GM23338 (cell line): ENCODE results near the gene PGF. TPM values are rescaled to one million over a fixed set of nuclear protein-coding genes. Genes with fewer than 3 reads are reported as not detected.

ENCODE experiments used
- ATAC-seq: fragments of 200-7000 bp; cut with Tn5 transposase; 3 replicates; pipeline ENCODE4 v1.9.1; 2020
- DNase-seq: peaks from one replicate; pipeline ENCODE4 v3.0.0-alpha.2; 2015; ENCODE audit warnings: low spot score
- H2AFZ ChIP-seq: fragments of 200-600 bp; sonication (generic); 2 replicates; pipeline ENCODE4 v1.8.0; 2016; ENCODE audit warnings: antibody characterized with exemption, mild to moderate bottlenecking, moderate library complexity
- H3F3A ChIP-seq: fragments of 200-600 bp; sonication (generic); replicated peaks from 2 replicates; pipeline ENCODE4 v1.8.0; 2017; ENCODE audit warnings: antibody characterized with exemption, mixed run types, low read depth
- H3K27ac ChIP-seq: fragments of 200-600 bp; sonication (generic); 2 replicates; pipeline ENCODE4 v1.6.1; 2016; ENCODE audit warnings: low read depth
- H3K27me3 ChIP-seq: fragments of 200-600 bp; sonication (generic); 2 replicates; pipeline ENCODE4 v1.8.0; 2016; ENCODE audit warnings: mild to moderate bottlenecking, mixed run types, moderate library complexity; ENCODE audit not compliant: insufficient read depth
- H3K36me3 ChIP-seq: fragments of 200-600 bp; sonication (generic); 2 replicates; pipeline ENCODE4 v1.8.0; 2016; ENCODE audit warnings: mild to moderate bottlenecking; ENCODE audit not compliant: insufficient read depth
- H3K4me1 ChIP-seq: fragments of 200-600 bp; sonication (generic); 2 replicates; pipeline ENCODE4 v1.8.0; 2016; ENCODE audit warnings: mild to moderate bottlenecking, moderate library complexity; ENCODE audit not compliant: insufficient read depth
- H3K4me2 ChIP-seq: fragments of 200-600 bp; sonication (generic); 2 replicates; pipeline ENCODE4 v1.7.1; 2017; ENCODE audit warnings: mixed run types
- H3K4me3 ChIP-seq: fragments of 200-600 bp; sonication (generic); 2 replicates; pipeline ENCODE4 v1.6.1; 2016; ENCODE audit warnings: mixed run types
- H3K79me2 ChIP-seq: fragments of 200-600 bp; sonication (generic); replicated peaks from 2 replicates; pipeline ENCODE4 v1.8.0; 2017; ENCODE audit warnings: mild to moderate bottlenecking; ENCODE audit not compliant: insufficient read depth
- H3K9me2 ChIP-seq: fragments of 200-600 bp; sonication (generic); 2 replicates; pipeline ENCODE4 v1.8.0; 2017; ENCODE audit not compliant: insufficient read depth
- H4K20me1 ChIP-seq: fragments of 200-600 bp; sonication (generic); replicated peaks from 2 replicates; pipeline ENCODE4 v1.8.0; 2017; ENCODE audit warnings: mild to moderate bottlenecking; ENCODE audit not compliant: insufficient read depth
- H3K27ac Mint-ChIP-seq: 2 replicates; pipeline ENCODE4 v1.8.0; 2020; ENCODE audit warnings: inconsistent platforms, mild to moderate bottlenecking, moderate library complexity, mixed read lengths
- H3K27me3 Mint-ChIP-seq: 3 replicates; pipeline ENCODE4 v1.8.0; 2022; ENCODE audit warnings: low read depth, mild to moderate bottlenecking, moderate library complexity, mixed read lengths, inconsistent platforms; ENCODE audit not compliant: insufficient read depth, poor library complexity
- H3K36me3 Mint-ChIP-seq: 3 replicates; pipeline ENCODE4 v1.8.0; 2021; ENCODE audit warnings: low read depth, mild to moderate bottlenecking, inconsistent platforms, moderate library complexity, mixed read lengths
- H3K4me1 Mint-ChIP-seq: 3 replicates; pipeline ENCODE4 v1.8.0; 2020; ENCODE audit warnings: mild to moderate bottlenecking, inconsistent platforms, mixed read lengths
- H3K4me3 Mint-ChIP-seq: 3 replicates; pipeline ENCODE4 v1.8.0; 2021; ENCODE audit warnings: moderate library complexity, mild to moderate bottlenecking, inconsistent platforms, mixed read lengths
- H3K9me3 Mint-ChIP-seq: 3 replicates; pipeline ENCODE4 v1.8.0; 2020; ENCODE audit warnings: moderate library complexity, mild to moderate bottlenecking, inconsistent platforms, mixed read lengths
- CREB1 ChIP-seq: fragments of 250-450 bp; sonication (Bioruptor Pico); IDR thresholded peaks from 2 replicates; pipeline ENCODE4 v1.5.0; 2020; ENCODE audit warnings: low read depth, mild to moderate bottlenecking, moderate library complexity
- CTCF ChIP-seq, 2 experiments: fragments of 200-600 bp in 1 of 2; sonication (generic) in 1 of 2; conservative IDR thresholded peaks; 2 replicates each; pipeline versions ENCODE4 v1.5.1 to v1.6.1; 2016 to 2017; ENCODE audit warnings: antibody characterized with exemption in 2 of 2, low read depth in 2 of 2, mild to moderate bottlenecking in 2 of 2, moderate library complexity in 1 of 2
- EZH2 ChIP-seq: fragments of 200-600 bp; sonication (generic); IDR thresholded peaks from one replicate; pipeline ENCODE4 v1.8.0; 2017; ENCODE audit warnings: antibody characterized with exemption, mild to moderate bottlenecking, low read depth; ENCODE audit not compliant: unreplicated experiment
- EZH2phosphoT487 ChIP-seq: fragments of 200-600 bp; sonication (generic); IDR thresholded peaks from one replicate; pipeline ENCODE4 v1.8.1; 2018; ENCODE audit warnings: antibody characterized with exemption; ENCODE audit not compliant: unreplicated experiment
- JUNB ChIP-seq: IDR thresholded peaks from one replicate; pipeline ENCODE4 v1.6.1; 2016; ENCODE audit warnings: antibody characterized with exemption; ENCODE audit not compliant: unreplicated experiment
- NANOG ChIP-seq: IDR thresholded peaks from 2 replicates; pipeline ENCODE4 v1.6.1; 2016; ENCODE audit warnings: antibody characterized with exemption, borderline replicate concordance
- POLR2AphosphoS5 ChIP-seq: IDR thresholded peaks from 2 replicates; pipeline ENCODE4 v1.6.1; 2016; ENCODE audit warnings: antibody characterized with exemption, low read depth
- STAT1 ChIP-seq: IDR thresholded peaks from one replicate; pipeline ENCODE4 v1.6.1; 2016; ENCODE audit warnings: antibody characterized with exemption; ENCODE audit not compliant: unreplicated experiment
- ZNF114 ChIP-seq: fragments of 250-450 bp; sonication (Bioruptor Pico); IDR thresholded peaks from 2 replicates; pipeline ENCODE4 v1.5.0; 2020; ENCODE audit warnings: mild to moderate bottlenecking, moderate library complexity
- ZNF331 ChIP-seq: fragments of 250-450 bp; sonication (Bioruptor Pico); IDR thresholded peaks from 2 replicates; pipeline ENCODE4 v1.5.0; 2020; ENCODE audit warnings: low read depth, mild to moderate bottlenecking, moderate library complexity
- ZNF462 ChIP-seq: fragments of 250-450 bp; sonication (Bioruptor Pico); IDR thresholded peaks from 2 replicates; pipeline ENCODE4 v1.5.0; 2020; ENCODE audit warnings: mild to moderate bottlenecking, moderate library complexity
- polyA plus RNA-seq: library from polyadenylated mRNA; unstranded; fragments of >200 nt; fragmentation: Nextera tagmentation; extraction: Ambion mirVana; gene quantifications from 2 replicates; pipeline ENCODE4 v1.2.1, GENCODE V29; 2016
- total RNA-seq: library from RNA; depleted of rRNA; stranded (reverse); fragments of >200 nt; shearing (Covaris generic); gene quantifications from 2 replicates; pipeline ENCODE4 v1.2.3, GENCODE V29; 2014
- TF ChIP-seq, protein P1 (sequence below): IDR thresholded peaks from 2 replicates; pipeline ENCODE4 v1.6.1; 2016; ENCODE audit warnings: antibody characterized with exemption
- TF ChIP-seq, protein P2 (sequence below): IDR thresholded peaks from one replicate; pipeline ENCODE4 v1.6.1; 2018; ENCODE audit warnings: antibody characterized with exemption; ENCODE audit not compliant: unreplicated experiment

The PGF gene
- total and polyA plus RNA-seq, 2 experiments from 2014 or later: 2.9 to 6.3 TPM

GRCh38 chr14:74963705-74964271 lies 8.4 kb upstream of the PGF start:
- no peak for DNase-seq
- Histone ChIP-seq H3F3A (no peaks in the 10 kb centered on the region), H3K4me1 (no peaks in the 10 kb centered on the region; the same call in 1 of the 2 replicates), H4K20me1 (no peaks in the 10 kb centered on the region), H3K4me2 (no peak overlapping the region), H3K9me2 (no peaks in the 10 kb centered on the region), H3K27me3 (no peaks in the 10 kb centered on the region), H3K4me3 (no peak overlapping the region), H3K36me3 (no peaks in the 10 kb centered on the region), H2AFZ (peak overlapping the region; percentile 90), H3K79me2 (no peaks in the 10 kb centered on the region), H3K27ac (no peak overlapping the region)
- H3K4me3 Mint-ChIP-seq: no peak overlapping the region; the same call in 2 of the 3 replicates
- ATAC-seq: peak; percentile 70
- peaks cover 17% of the 10 kb centered on the region for H3K27me3 Mint-ChIP-seq
- TF ChIP-seq EZH2phosphoT487: no peak
- no peak for TF ChIP-seq CTCF (conservative IDR thresholded peaks at IDR 0.05; ENCODE audit: low read depth in 2 of 2)
- no peak for TF ChIP-seq STAT1
- TF ChIP-seq, protein P1, sequence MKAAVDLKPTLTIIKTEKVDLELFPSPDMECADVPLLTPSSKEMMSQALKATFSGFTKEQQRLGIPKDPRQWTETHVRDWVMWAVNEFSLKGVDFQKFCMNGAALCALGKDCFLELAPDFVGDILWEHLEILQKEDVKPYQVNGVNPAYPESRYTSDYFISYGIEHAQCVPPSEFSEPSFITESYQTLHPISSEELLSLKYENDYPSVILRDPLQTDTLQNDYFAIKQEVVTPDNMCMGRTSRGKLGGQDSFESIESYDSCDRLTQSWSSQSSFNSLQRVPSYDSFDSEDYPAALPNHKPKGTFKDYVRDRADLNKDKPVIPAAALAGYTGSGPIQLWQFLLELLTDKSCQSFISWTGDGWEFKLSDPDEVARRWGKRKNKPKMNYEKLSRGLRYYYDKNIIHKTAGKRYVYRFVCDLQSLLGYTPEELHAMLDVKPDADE: no peak
- TF ChIP-seq ZNF331 (CRISPR knock-in tag): no peak
- no peak for TF ChIP-seq JUNB
- TF ChIP-seq NANOG: no peak
- no peak for TF ChIP-seq POLR2AphosphoS5
- TF ChIP-seq ZNF462 (CRISPR knock-in tag): no peak
- TF ChIP-seq EZH2: no peak
- TF ChIP-seq, protein P2, sequence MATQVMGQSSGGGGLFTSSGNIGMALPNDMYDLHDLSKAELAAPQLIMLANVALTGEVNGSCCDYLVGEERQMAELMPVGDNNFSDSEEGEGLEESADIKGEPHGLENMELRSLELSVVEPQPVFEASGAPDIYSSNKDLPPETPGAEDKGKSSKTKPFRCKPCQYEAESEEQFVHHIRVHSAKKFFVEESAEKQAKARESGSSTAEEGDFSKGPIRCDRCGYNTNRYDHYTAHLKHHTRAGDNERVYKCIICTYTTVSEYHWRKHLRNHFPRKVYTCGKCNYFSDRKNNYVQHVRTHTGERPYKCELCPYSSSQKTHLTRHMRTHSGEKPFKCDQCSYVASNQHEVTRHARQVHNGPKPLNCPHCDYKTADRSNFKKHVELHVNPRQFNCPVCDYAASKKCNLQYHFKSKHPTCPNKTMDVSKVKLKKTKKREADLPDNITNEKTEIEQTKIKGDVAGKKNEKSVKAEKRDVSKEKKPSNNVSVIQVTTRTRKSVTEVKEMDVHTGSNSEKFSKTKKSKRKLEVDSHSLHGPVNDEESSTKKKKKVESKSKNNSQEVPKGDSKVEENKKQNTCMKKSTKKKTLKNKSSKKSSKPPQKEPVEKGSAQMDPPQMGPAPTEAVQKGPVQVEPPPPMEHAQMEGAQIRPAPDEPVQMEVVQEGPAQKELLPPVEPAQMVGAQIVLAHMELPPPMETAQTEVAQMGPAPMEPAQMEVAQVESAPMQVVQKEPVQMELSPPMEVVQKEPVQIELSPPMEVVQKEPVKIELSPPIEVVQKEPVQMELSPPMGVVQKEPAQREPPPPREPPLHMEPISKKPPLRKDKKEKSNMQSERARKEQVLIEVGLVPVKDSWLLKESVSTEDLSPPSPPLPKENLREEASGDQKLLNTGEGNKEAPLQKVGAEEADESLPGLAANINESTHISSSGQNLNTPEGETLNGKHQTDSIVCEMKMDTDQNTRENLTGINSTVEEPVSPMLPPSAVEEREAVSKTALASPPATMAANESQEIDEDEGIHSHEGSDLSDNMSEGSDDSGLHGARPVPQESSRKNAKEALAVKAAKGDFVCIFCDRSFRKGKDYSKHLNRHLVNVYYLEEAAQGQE: no peak
- TF ChIP-seq CREB1 (CRISPR knock-in tag): no peak
- TF ChIP-seq ZNF114 (CRISPR knock-in tag): no peak
- H3K36me3 Mint-ChIP-seq: no peaks in the 10 kb centered on the region; the same call in 2 of the 3 replicates
- no peaks in the 10 kb centered on the region for H3K9me3 Mint-ChIP-seq
- peaks cover 12% of the 10 kb centered on the region for H3K4me1 Mint-ChIP-seq
- H3K27ac Mint-ChIP-seq: no peak overlapping the region
